Astrocyte (in vitro differentiated cells and primary cell): Measurements from ENCODE around the gene ID1.

Experiments used
- CTCF ChIP-seq: IDR thresholded peaks from 2 replicates; pipeline ENCODE4 v1.5.1; 2011; ENCODE audit warnings: low read depth, mild to moderate bottlenecking, inconsistent platforms, low read length, moderate library complexity; ENCODE audit not compliant: insufficient read depth
- EZH2 ChIP-seq: IDR thresholded peaks from 2 replicates; pipeline ENCODE4 v1.6.1; 2012; ENCODE audit warnings: mild to moderate bottlenecking, low read length, inconsistent platforms; ENCODE audit not compliant: insufficient read depth

- TF ChIP-seq CTCF (no peak), EZH2 (no peak)
Measured at GRCh38 chr20:31562241-31562640, 42.8 kb upstream of the ID1 start.
